HEK293 (cell line): ENCODE results near the gene GSC2.

Source experiments
- IKZF3 ChIP-seq: fragments of 450-650 bp; IDR thresholded peaks from 2 replicates; pipeline ENCODE4 v1.5.0; 2018; ENCODE audit warnings: missing biosample characterization, mild to moderate bottlenecking, missing genetic modification characterization, moderate library complexity
- KLF7 ChIP-seq: fragments of 450-650 bp; formaldehyde crosslinking; IDR thresholded peaks from 2 replicates; pipeline ENCODE4 v1.5.1; 2016; ENCODE audit warnings: missing biosample characterization, missing genetic modification characterization, borderline replicate concordance
- OVOL3 ChIP-seq: fragments of 450-650 bp; formaldehyde crosslinking; IDR thresholded peaks from 2 replicates; pipeline ENCODE4 v1.5.1; 2016; ENCODE audit warnings: missing biosample characterization, missing genetic modification characterization
- SETDB1 ChIP-seq: IDR thresholded peaks from one replicate; pipeline ENCODE4 v1.6.1; 2017; ENCODE audit warnings: mild to moderate bottlenecking, low read length, moderate library complexity, mixed read lengths; ENCODE audit not compliant: insufficient read length
- SP7 ChIP-seq: fragments of 450-650 bp; formaldehyde crosslinking; IDR thresholded peaks from 2 replicates; pipeline ENCODE4 v1.5.1; 2016; ENCODE audit warnings: missing biosample characterization, missing genetic modification characterization
- WT1 ChIP-seq: fragments of 450-650 bp; formaldehyde crosslinking; IDR thresholded peaks from 2 replicates; pipeline ENCODE4 v1.5.1; 2016; ENCODE audit warnings: missing biosample characterization, missing genetic modification characterization
- YY2 ChIP-seq: fragments of 450-650 bp; formaldehyde crosslinking; IDR thresholded peaks from 2 replicates; pipeline ENCODE4 v1.5.1; 2016; ENCODE audit warnings: missing biosample characterization, missing genetic modification characterization
- ZBTB7A ChIP-seq: fragments of 450-650 bp; formaldehyde crosslinking; IDR thresholded peaks from 2 replicates; pipeline ENCODE4 v1.5.1; 2016; ENCODE audit warnings: low read depth, missing biosample characterization, missing genetic modification characterization
- ZFP41 ChIP-seq: fragments of 450-650 bp; formaldehyde crosslinking; IDR thresholded peaks from 2 replicates; pipeline ENCODE4 v1.5.1; 2016; ENCODE audit warnings: missing biosample characterization, missing genetic modification characterization, borderline replicate concordance
- ZFP69B ChIP-seq: fragments of 450-650 bp; formaldehyde crosslinking; IDR thresholded peaks from 2 replicates; pipeline ENCODE4 v1.5.1; 2016; ENCODE audit warnings: missing biosample characterization, missing genetic modification characterization
- ZIC2 ChIP-seq: fragments of 450-650 bp; formaldehyde crosslinking; IDR thresholded peaks from 2 replicates; pipeline ENCODE4 v1.5.1; 2016; ENCODE audit warnings: missing biosample characterization, missing genetic modification characterization
- ZNF10 ChIP-seq: fragments of 450-650 bp; formaldehyde crosslinking; IDR thresholded peaks from 2 replicates; pipeline ENCODE4 v1.5.1; 2017; ENCODE audit warnings: missing biosample characterization, missing genetic modification characterization
- ZNF146 ChIP-seq: fragments of 450-650 bp; formaldehyde crosslinking; IDR thresholded peaks from 2 replicates; pipeline ENCODE4 v1.5.1; 2016; ENCODE audit warnings: missing biosample characterization, missing genetic modification characterization
- ZNF184 ChIP-seq: fragments of 450-650 bp; IDR thresholded peaks from 2 replicates; pipeline ENCODE4 v1.5.1; 2018; ENCODE audit warnings: missing biosample characterization, mild to moderate bottlenecking, missing genetic modification characterization
- ZNF239 ChIP-seq: fragments of 450-650 bp; formaldehyde crosslinking; IDR thresholded peaks from 2 replicates; pipeline ENCODE4 v1.5.1; 2016; ENCODE audit warnings: missing biosample characterization, missing genetic modification characterization
- ZNF274 ChIP-seq, 2 experiments: fragments of 200-500 bp in 1 of 2; fragments of 450-650 bp in 1 of 2; sonication (Bioruptor generic) in 1 of 2; formaldehyde crosslinking in 1 of 2; IDR thresholded peaks; 2 replicates each; pipeline versions ENCODE4 v1.5.1 to v1.6.1; 2014 to 2016; ENCODE audit warnings: borderline replicate concordance in 1 of 2, inconsistent platforms in 1 of 2, low read length in 1 of 2, missing biosample characterization in 1 of 2, missing genetic modification characterization in 1 of 2
- ZNF391 ChIP-seq: fragments of 450-650 bp; formaldehyde crosslinking; IDR thresholded peaks from 2 replicates; pipeline ENCODE4 v1.5.1; 2016; ENCODE audit warnings: low read depth, missing biosample characterization, missing genetic modification characterization, borderline replicate concordance
- ZNF426 ChIP-seq: fragments of 450-650 bp; formaldehyde crosslinking; IDR thresholded peaks from 2 replicates; pipeline ENCODE4 v1.5.1; 2017; ENCODE audit warnings: missing biosample characterization, missing genetic modification characterization, mild to moderate bottlenecking, inconsistent platforms, moderate library complexity
- ZNF521 ChIP-seq: fragments of 450-650 bp; formaldehyde crosslinking; IDR thresholded peaks from 2 replicates; pipeline ENCODE4 v1.5.1; 2017; ENCODE audit warnings: missing biosample characterization, mild to moderate bottlenecking, missing genetic modification characterization
- ZNF530 ChIP-seq: fragments of 450-650 bp; formaldehyde crosslinking; IDR thresholded peaks from 2 replicates; pipeline ENCODE4 v1.5.1; 2016; ENCODE audit warnings: low read depth, missing biosample characterization, missing genetic modification characterization
- ZNF571 ChIP-seq: fragments of 450-650 bp; formaldehyde crosslinking; IDR thresholded peaks from 2 replicates; pipeline ENCODE4 v1.5.0; 2017; ENCODE audit warnings: missing biosample characterization, missing genetic modification characterization
- ZNF776 ChIP-seq: fragments of 450-650 bp; formaldehyde crosslinking; IDR thresholded peaks from 2 replicates; pipeline ENCODE4 v1.5.0; 2017; ENCODE audit warnings: missing biosample characterization, missing genetic modification characterization, borderline replicate concordance
- ZNF785 ChIP-seq: fragments of 450-650 bp; formaldehyde crosslinking; IDR thresholded peaks from 2 replicates; pipeline ENCODE4 v1.5.1; 2016; ENCODE audit warnings: missing biosample characterization, missing genetic modification characterization
- ZNF791 ChIP-seq: fragments of 450-650 bp; formaldehyde crosslinking; IDR thresholded peaks from 2 replicates; pipeline ENCODE4 v1.5.1; 2016; ENCODE audit warnings: missing biosample characterization, missing genetic modification characterization
- ZNF837 ChIP-seq: fragments of 450-650 bp; formaldehyde crosslinking; IDR thresholded peaks from 2 replicates; pipeline ENCODE4 v1.5.1; 2016; ENCODE audit warnings: missing biosample characterization, missing genetic modification characterization
- TF ChIP-seq, protein P1 (sequence below): fragments of 450-650 bp; formaldehyde crosslinking; IDR thresholded peaks from 2 replicates; pipeline ENCODE4 v1.5.1; 2016; ENCODE audit warnings: missing biosample characterization, missing genetic modification characterization, borderline replicate concordance
- TF ChIP-seq, protein P2 (sequence below): fragments of 450-650 bp; formaldehyde crosslinking; IDR thresholded peaks from 2 replicates; pipeline ENCODE4 v1.5.1; 2016; ENCODE audit warnings: missing biosample characterization, missing genetic modification characterization
- TF ChIP-seq, protein P3 (sequence below): fragments of 450-650 bp; formaldehyde crosslinking; IDR thresholded peaks from 2 replicates; pipeline ENCODE4 v1.5.1; 2016; ENCODE audit warnings: missing biosample characterization, missing genetic modification characterization
- TF ChIP-seq, protein P4 (sequence below): fragments of 450-650 bp; formaldehyde crosslinking; IDR thresholded peaks from 2 replicates; pipeline ENCODE4 v1.5.1; 2016; ENCODE audit warnings: missing biosample characterization, missing genetic modification characterization

GSC2 gene

DNA sequence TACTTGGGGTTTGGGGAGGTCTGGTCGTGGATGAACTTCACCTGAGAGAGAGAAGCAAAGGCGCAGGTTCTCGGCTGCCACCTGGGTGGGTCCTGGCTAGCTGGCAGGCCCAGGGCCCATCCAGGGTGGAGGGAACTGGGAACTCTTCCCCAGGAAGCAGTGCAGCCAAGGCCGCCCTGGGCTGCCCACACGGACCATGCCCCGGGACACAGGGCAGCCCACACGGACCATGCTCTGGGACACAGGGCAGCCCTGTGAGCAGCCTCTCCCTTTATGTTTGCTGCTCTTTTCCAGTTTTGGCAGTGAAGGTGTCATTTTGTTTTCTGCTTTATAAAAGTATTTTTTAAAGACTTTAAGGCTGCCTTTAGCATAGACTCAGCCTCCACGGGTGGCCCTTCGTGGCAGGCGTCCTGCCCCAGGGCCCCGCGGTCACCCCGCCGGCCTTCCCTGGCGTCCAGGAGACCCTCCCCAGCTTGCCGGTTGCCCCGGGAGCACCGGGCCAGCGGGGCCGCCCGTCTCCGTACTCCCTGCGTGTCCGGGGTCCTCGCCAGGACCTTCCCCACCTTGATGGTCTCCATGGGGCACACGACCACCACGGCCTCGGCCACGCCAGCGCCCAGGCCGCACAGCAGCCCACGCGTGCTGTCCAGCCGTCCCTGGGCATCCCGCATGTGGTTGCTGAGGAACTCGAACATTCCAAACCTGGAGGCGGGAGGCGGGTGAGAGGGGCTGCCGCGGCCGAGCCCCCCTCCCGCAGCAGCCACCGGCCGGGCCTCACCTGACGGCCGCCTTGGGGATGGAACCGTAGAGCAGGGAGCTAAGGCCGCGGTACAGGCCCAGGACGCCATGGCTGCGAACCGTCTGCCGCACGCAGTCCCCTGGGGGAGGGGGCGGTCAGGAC is 27.3 kb upstream of the GSC2 start (continued):
- TF ChIP-seq, protein P1, sequence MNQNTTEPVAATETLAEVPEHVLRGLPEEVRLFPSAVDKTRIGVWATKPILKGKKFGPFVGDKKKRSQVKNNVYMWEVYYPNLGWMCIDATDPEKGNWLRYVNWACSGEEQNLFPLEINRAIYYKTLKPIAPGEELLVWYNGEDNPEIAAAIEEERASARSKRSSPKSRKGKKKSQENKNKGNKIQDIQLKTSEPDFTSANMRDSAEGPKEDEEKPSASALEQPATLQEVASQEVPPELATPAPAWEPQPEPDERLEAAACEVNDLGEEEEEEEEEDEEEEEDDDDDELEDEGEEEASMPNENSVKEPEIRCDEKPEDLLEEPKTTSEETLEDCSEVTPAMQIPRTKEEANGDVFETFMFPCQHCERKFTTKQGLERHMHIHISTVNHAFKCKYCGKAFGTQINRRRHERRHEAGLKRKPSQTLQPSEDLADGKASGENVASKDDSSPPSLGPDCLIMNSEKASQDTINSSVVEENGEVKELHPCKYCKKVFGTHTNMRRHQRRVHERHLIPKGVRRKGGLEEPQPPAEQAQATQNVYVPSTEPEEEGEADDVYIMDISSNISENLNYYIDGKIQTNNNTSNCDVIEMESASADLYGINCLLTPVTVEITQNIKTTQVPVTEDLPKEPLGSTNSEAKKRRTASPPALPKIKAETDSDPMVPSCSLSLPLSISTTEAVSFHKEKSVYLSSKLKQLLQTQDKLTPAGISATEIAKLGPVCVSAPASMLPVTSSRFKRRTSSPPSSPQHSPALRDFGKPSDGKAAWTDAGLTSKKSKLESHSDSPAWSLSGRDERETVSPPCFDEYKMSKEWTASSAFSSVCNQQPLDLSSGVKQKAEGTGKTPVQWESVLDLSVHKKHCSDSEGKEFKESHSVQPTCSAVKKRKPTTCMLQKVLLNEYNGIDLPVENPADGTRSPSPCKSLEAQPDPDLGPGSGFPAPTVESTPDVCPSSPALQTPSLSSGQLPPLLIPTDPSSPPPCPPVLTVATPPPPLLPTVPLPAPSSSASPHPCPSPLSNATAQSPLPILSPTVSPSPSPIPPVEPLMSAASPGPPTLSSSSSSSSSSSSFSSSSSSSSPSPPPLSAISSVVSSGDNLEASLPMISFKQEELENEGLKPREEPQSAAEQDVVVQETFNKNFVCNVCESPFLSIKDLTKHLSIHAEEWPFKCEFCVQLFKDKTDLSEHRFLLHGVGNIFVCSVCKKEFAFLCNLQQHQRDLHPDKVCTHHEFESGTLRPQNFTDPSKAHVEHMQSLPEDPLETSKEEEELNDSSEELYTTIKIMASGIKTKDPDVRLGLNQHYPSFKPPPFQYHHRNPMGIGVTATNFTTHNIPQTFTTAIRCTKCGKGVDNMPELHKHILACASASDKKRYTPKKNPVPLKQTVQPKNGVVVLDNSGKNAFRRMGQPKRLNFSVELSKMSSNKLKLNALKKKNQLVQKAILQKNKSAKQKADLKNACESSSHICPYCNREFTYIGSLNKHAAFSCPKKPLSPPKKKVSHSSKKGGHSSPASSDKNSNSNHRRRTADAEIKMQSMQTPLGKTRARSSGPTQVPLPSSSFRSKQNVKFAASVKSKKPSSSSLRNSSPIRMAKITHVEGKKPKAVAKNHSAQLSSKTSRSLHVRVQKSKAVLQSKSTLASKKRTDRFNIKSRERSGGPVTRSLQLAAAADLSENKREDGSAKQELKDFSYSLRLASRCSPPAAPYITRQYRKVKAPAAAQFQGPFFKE (tag by site-specific recombination) = no peak
- TF ChIP-seq, protein P2, sequence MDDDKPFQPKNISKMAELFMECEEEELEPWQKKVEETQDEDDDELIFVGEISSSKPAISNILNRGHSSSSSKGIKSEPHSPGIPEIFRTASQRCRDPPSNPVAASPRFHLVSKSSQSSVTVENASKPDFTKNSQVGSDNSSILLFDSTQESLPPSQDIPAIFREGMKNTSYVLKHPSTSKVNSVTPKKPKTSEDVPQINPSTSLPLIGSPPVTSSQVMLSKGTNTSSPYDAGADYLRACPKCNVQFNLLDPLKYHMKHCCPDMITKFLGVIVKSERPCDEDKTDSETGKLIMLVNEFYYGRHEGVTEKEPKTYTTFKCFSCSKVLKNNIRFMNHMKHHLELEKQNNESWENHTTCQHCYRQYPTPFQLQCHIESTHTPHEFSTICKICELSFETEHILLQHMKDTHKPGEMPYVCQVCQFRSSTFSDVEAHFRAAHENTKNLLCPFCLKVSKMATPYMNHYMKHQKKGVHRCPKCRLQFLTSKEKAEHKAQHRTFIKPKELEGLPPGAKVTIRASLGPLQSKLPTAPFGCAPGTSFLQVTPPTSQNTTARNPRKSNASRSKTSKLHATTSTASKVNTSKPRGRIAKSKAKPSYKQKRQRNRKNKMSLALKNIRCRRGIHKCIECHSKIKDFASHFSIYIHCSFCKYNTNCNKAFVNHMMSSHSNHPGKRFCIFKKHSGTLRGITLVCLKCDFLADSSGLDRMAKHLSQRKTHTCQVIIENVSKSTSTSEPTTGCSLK = no peak
- TF ChIP-seq SP7 (tag by site-specific recombination) = no peak
- no peak for TF ChIP-seq IKZF3 (tag by site-specific recombination)
- no peak for TF ChIP-seq ZNF239 (tag by site-specific recombination)
- no peak for TF ChIP-seq ZNF10 (tag by site-specific recombination)
- no peak for TF ChIP-seq ZFP41 (tag by site-specific recombination)
- no peak for TF ChIP-seq ZIC2 (tag by site-specific recombination)
- 0 out of 2 replicates have a peak, but pooled peaks have one; percentile 8 for TF ChIP-seq ZNF391 (tag by site-specific recombination)
- TF ChIP-seq ZNF776 = no peak
- TF ChIP-seq ZNF785 (tag by site-specific recombination) = no peak
- no peak for TF ChIP-seq KLF7 (tag by site-specific recombination)
- no peak for TF ChIP-seq ZFP69B (tag by site-specific recombination)
- no peak for TF ChIP-seq ZNF274 (IDR thresholded peaks at IDR 0.05; ENCODE audit: low read length)
- no peak for TF ChIP-seq ZNF274 (tag by site-specific recombination; IDR thresholded peaks at IDR 0.05; ENCODE audit: borderline replicate concordance)
- no peak for TF ChIP-seq ZNF146 (tag by site-specific recombination)
- TF ChIP-seq, protein P3, sequence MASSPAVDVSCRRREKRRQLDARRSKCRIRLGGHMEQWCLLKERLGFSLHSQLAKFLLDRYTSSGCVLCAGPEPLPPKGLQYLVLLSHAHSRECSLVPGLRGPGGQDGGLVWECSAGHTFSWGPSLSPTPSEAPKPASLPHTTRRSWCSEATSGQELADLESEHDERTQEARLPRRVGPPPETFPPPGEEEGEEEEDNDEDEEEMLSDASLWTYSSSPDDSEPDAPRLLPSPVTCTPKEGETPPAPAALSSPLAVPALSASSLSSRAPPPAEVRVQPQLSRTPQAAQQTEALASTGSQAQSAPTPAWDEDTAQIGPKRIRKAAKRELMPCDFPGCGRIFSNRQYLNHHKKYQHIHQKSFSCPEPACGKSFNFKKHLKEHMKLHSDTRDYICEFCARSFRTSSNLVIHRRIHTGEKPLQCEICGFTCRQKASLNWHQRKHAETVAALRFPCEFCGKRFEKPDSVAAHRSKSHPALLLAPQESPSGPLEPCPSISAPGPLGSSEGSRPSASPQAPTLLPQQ (tag by site-specific recombination) = no peak
- peak; percentile 42; the same call in 1 of the 2 replicates for TF ChIP-seq YY2
- TF ChIP-seq OVOL3 = 0 out of 2 replicates have a peak, but pooled peaks have one; percentile 7
- TF ChIP-seq ZNF184 (tag by site-specific recombination) = no peak
- TF ChIP-seq ZNF521 (tag by site-specific recombination) = no peak
- TF ChIP-seq WT1 (tag by site-specific recombination) = no peak
- no peak for TF ChIP-seq ZNF791 (tag by site-specific recombination)
- TF ChIP-seq ZNF837 (tag by site-specific recombination) = no peak
- TF ChIP-seq ZBTB7A = peak; percentile 43
- TF ChIP-seq, protein P4, sequence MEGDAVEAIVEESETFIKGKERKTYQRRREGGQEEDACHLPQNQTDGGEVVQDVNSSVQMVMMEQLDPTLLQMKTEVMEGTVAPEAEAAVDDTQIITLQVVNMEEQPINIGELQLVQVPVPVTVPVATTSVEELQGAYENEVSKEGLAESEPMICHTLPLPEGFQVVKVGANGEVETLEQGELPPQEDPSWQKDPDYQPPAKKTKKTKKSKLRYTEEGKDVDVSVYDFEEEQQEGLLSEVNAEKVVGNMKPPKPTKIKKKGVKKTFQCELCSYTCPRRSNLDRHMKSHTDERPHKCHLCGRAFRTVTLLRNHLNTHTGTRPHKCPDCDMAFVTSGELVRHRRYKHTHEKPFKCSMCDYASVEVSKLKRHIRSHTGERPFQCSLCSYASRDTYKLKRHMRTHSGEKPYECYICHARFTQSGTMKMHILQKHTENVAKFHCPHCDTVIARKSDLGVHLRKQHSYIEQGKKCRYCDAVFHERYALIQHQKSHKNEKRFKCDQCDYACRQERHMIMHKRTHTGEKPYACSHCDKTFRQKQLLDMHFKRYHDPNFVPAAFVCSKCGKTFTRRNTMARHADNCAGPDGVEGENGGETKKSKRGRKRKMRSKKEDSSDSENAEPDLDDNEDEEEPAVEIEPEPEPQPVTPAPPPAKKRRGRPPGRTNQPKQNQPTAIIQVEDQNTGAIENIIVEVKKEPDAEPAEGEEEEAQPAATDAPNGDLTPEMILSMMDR (tag by site-specific recombination) = no peak
- no peak for TF ChIP-seq SETDB1
- TF ChIP-seq ZNF571 (tag by site-specific recombination) = no peak
- TF ChIP-seq ZNF530 (tag by site-specific recombination) = no peak
- no peak for TF ChIP-seq ZNF426
